ENCODE data around the gene CHST13.

- TF ChIP-seq CTCF (IDR thresholded peaks at IDR 0.05) (no peak), POLR2A (IDR thresholded peaks at IDR 0.05) (no peak)
Measured at GRCh38 chr3:126517986-126518778, 5.8 kb upstream of the CHST13 start.

All from lower leg skin (tissue), 3 donors.